ENCODE measurements around the gene ANK3.

DNA sequence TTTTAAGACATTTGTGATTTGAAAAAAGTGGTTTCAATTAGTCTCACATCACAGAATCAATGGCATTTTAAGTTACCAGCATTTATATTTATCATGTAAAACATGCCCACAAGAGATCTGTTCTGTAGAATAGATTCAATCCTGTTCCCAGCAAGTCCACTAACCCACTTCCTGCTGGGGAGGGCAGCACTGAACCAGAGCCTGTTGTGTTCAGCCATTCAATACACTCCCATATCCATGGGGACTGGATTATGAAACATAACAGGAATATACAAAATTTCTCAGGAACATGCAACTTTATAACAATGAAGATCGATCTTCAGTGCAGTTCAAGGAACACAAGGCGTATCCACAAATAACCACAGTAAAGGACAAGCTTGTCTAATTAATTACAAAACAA lies 24.4 kb upstream of the ANK3 start:
- TF ChIP-seq, protein P1, sequence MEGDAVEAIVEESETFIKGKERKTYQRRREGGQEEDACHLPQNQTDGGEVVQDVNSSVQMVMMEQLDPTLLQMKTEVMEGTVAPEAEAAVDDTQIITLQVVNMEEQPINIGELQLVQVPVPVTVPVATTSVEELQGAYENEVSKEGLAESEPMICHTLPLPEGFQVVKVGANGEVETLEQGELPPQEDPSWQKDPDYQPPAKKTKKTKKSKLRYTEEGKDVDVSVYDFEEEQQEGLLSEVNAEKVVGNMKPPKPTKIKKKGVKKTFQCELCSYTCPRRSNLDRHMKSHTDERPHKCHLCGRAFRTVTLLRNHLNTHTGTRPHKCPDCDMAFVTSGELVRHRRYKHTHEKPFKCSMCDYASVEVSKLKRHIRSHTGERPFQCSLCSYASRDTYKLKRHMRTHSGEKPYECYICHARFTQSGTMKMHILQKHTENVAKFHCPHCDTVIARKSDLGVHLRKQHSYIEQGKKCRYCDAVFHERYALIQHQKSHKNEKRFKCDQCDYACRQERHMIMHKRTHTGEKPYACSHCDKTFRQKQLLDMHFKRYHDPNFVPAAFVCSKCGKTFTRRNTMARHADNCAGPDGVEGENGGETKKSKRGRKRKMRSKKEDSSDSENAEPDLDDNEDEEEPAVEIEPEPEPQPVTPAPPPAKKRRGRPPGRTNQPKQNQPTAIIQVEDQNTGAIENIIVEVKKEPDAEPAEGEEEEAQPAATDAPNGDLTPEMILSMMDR (IDR thresholded peaks at IDR 0.05; ENCODE audit: poor library complexity), result no peak
- no peak for TF ChIP-seq EZH2 (IDR thresholded peaks at IDR 0.05; ENCODE audit: borderline replicate concordance)
